Small intestine (tissue), 7 donors: Measurements from ENCODE around the gene DNAH6. TPM values are rescaled to one million over a fixed set of nuclear protein-coding genes. Genes with fewer than 3 reads are reported as not detected.
A peak's percentile ranks its signal among the peaks of the same experiment; 100 is the strongest.
"Not testable (repeated sequence)": the region's sequence is repeated elsewhere in the genome, so short reads cannot be mapped to it uniquely, and the experiment has no call there.

ENCODE experiments used
- DNase-seq, 2 donors: peaks; one replicate each; pipeline versions ENCODE4 v3.0.0 to v3.0.0-alpha.2; 2013
- FAIRE-seq: peaks from 2 replicates; lab custom pipeline; 2012; peaks lifted over from hg19 to GRCh38; lab: Jason Lieb, UNC
- H3K27ac ChIP-seq, 3 donors: one replicate each; pipeline ENCODE4 v1.5.1; 2013; ENCODE audit warnings: low read length in 2 of 3, mild to moderate bottlenecking in 2 of 3, control low read depth in 1 of 3, inconsistent platforms in 1 of 3, low read depth in 1 of 3, moderate library complexity in 1 of 3
- H3K27me3 ChIP-seq, 3 donors: one replicate each; pipeline ENCODE4 v1.6.1; 2013; ENCODE audit warnings: low read length in 3 of 3, inconsistent platforms in 1 of 3; ENCODE audit not compliant: control insufficient read depth in 3 of 3, insufficient read depth in 3 of 3
- H3K36me3 ChIP-seq, 3 donors: one replicate each; pipeline ENCODE4 v1.6.1; 2013; ENCODE audit warnings: low read length in 3 of 3, inconsistent platforms in 1 of 3, low read depth in 1 of 3, mild to moderate bottlenecking in 1 of 3, moderate library complexity in 1 of 3; ENCODE audit not compliant: control insufficient read depth in 3 of 3, insufficient read depth in 2 of 3
- H3K4me1 ChIP-seq, 3 donors: one replicate each; pipeline ENCODE4 v1.6.1; 2013; ENCODE audit warnings: low read length in 2 of 3, inconsistent platforms in 1 of 3, low read depth in 1 of 3, mild to moderate bottlenecking in 1 of 3, moderate library complexity in 1 of 3; ENCODE audit not compliant: control insufficient read depth in 3 of 3, insufficient read depth in 2 of 3
- H3K4me3 ChIP-seq, 3 donors: one replicate each; pipeline ENCODE4 v1.5.1; 2013; ENCODE audit warnings: low read length in 3 of 3, control low read depth in 1 of 3, inconsistent platforms in 1 of 3, low read depth in 1 of 3, mild to moderate bottlenecking in 1 of 3, moderate library complexity in 1 of 3
- H3K9me3 ChIP-seq, 2 donors: one replicate each; pipeline ENCODE4 v1.6.1; 2013; ENCODE audit warnings: low read depth in 1 of 2, low read length in 1 of 2; ENCODE audit not compliant: control insufficient read depth in 2 of 2, insufficient read depth in 1 of 2
- WGBS, 3 donors: extraction: QIAGEN DNeasy Blood & Tissue Kit; methylation state at CpG; one replicate each; pipeline ENCODE4 v1.1.7; 2013; 5-methylcytosine and 5-hydroxymethylcytosine counted together
- polyA plus RNA-seq, 4 donors: library from polyadenylated mRNA; stranded (reverse) in 3 of 4; unstranded in 1 of 4; fragments of 200-250 nt in 3 of 4; fragments of 120-200 nt in 1 of 4; gene quantifications; one replicate each; pipeline versions ENCODE4 v1.2.1 to v1.2.3, GENCODE V29; 2013
- donor health status: healthy with polysubstance abuse.
- donor health status: control.
- donor health status: control.
- donor health status: Bipolar disorder and iron deficiency.
- donor health status: healthy.

DNAH6 gene
- polyA plus RNA-seq, 4 donors: 0.22 to 1.4 (median 0.24) TPM; not detected in 1

- no peak overlapping the region for H3K4me3 ChIP-seq
- no peak for DNase-seq
- H3K27ac ChIP-seq: no peak overlapping the region
- no peak for FAIRE-seq
- H3K9me3 ChIP-seq: no peaks in the 10 kb centered on the region
- WGBS, 3 donors: 82 to 86% (median 86%) methylated on average over 3 of the region's 3 CpGs
- H3K27me3 ChIP-seq: no peaks in the 10 kb centered on the region
- no peaks in the 10 kb centered on the region for H3K36me3 ChIP-seq
- H3K4me1 ChIP-seq: peaks cover 0 to 9% (median 0%) of the 10 kb centered on the region in 3 donors
These were observed 241.3 kb downstream of the DNAH6 start for GRCh38 chr2:84757648-84758047.

GRCh38 chr2:84766791-84767190, 250.5 kb downstream of the DNAH6 start:
- Histone ChIP-seq H3K9me3 (peaks cover 0 to 11% of the 10 kb centered on the region in 2 donors), H3K36me3 (no peaks in the 10 kb centered on the region), H3K4me1 (no peaks in the 10 kb centered on the region), H3K27ac (no peak overlapping the region), H3K4me3 (no peak overlapping the region), H3K27me3 (no peaks in the 10 kb centered on the region)
- DNase-seq (no peak), FAIRE-seq (no peak)
- WGBS, 3 donors: 67 to 90% (median 86%) methylated on average over 2 of the region's 2 CpGs

- H3K27ac ChIP-seq: no peak overlapping the region
- peaks cover 0 to 11% of the 10 kb centered on the region in 2 donors for H3K9me3 ChIP-seq
- no peak overlapping the region for H3K4me3 ChIP-seq
- H3K4me1 ChIP-seq: no peaks in the 10 kb centered on the region
- WGBS, 3 donors: 81 to 90% (median 85%) methylated on average over 4 of the region's 4 CpGs
- H3K36me3 ChIP-seq: no peaks in the 10 kb centered on the region
- no peaks in the 10 kb centered on the region for H3K27me3 ChIP-seq
- FAIRE-seq (no peak), DNase-seq (peak in 1 of 2 donors; percentile 39)
These were observed 252.5 kb downstream of the DNAH6 start for GRCh38 chr2:84768840-84769239.

- WGBS, 3 donors: 85 to 100% (median 90%) methylated on average over 1 of the region's 1 CpG
- Histone ChIP-seq H3K36me3 (no peaks in the 10 kb centered on the region), H3K9me3 (peaks cover 0 to 11% of the 10 kb centered on the region in 2 donors), H3K4me3 (no peak overlapping the region), H3K27me3 (no peaks in the 10 kb centered on the region), H3K4me1 (no peaks in the 10 kb centered on the region), H3K27ac (no peak overlapping the region)
- DNase-seq (no peak), FAIRE-seq (no peak)
These were observed 254.0 kb downstream of the DNAH6 start for GRCh38 chr2:84770280-84770679.

- FAIRE-seq: no peak
- Histone ChIP-seq H3K4me3 (no peak overlapping the region), H3K4me1 (no peaks in the 10 kb centered on the region), H3K27me3 (no peaks in the 10 kb centered on the region), H3K36me3 (no peaks in the 10 kb centered on the region), H3K27ac (no peak overlapping the region), H3K9me3 (peaks cover 0 to 11% of the 10 kb centered on the region in 2 donors)
- DNase-seq: no peak
- WGBS, 3 donors: 81 to 100% (median 83%) methylated on average over 1 of the region's 1 CpG
These were observed 255.0 kb downstream of the DNAH6 start for GRCh38 chr2:84771251-84771650.

GRCh38 chr2:84773562-84773961, 257.3 kb downstream of the DNAH6 start:
- not testable (repeated sequence) for H3K27me3 ChIP-seq, H3K36me3 ChIP-seq, H3K27ac ChIP-seq, DNase-seq, H3K4me3 ChIP-seq, FAIRE-seq, H3K4me1 ChIP-seq
- peaks cover 0 to 11% of the 10 kb centered on the region in 2 donors for H3K9me3 ChIP-seq
- 79 to 88% (median 79%) methylated on average over 3 of the region's 3 CpGs for WGBS, 3 donors

GRCh38 chr2:84776011-84776410, 259.7 kb downstream of the DNAH6 start:
- Histone ChIP-seq H3K9me3 (peaks cover 0 to 1% of the 10 kb centered on the region in 2 donors), H3K27ac (no peak overlapping the region), H3K4me3 (no peak overlapping the region), H3K36me3 (no peaks in the 10 kb centered on the region), H3K27me3 (no peaks in the 10 kb centered on the region), H3K4me1 (no peaks in the 10 kb centered on the region)
- FAIRE-seq (no peak), DNase-seq (no peak)
- WGBS, 3 donors: 78 to 94% (median 84%) methylated on average over 1 of the region's 1 CpG

GRCh38 chr2:84778911-84779690, 262.8 kb downstream of the DNAH6 start:
- DNase-seq (no peak), FAIRE-seq (no peak)
- Histone ChIP-seq H3K27ac (no peak overlapping the region), H3K4me1 (peaks cover 3 to 12% (median 4%) of the 10 kb centered on the region in 3 donors), H3K4me3 (no peak overlapping the region), H3K9me3 (no peaks in the 10 kb centered on the region), H3K27me3 (no peaks in the 10 kb centered on the region), H3K36me3 (no peaks in the 10 kb centered on the region)
- 84 to 92% (median 92%) methylated on average over 1 of the region's 1 CpG for WGBS, 3 donors
